Measurements from ENCODE around the gene CDK16.

Gene CDK16

DNA sequence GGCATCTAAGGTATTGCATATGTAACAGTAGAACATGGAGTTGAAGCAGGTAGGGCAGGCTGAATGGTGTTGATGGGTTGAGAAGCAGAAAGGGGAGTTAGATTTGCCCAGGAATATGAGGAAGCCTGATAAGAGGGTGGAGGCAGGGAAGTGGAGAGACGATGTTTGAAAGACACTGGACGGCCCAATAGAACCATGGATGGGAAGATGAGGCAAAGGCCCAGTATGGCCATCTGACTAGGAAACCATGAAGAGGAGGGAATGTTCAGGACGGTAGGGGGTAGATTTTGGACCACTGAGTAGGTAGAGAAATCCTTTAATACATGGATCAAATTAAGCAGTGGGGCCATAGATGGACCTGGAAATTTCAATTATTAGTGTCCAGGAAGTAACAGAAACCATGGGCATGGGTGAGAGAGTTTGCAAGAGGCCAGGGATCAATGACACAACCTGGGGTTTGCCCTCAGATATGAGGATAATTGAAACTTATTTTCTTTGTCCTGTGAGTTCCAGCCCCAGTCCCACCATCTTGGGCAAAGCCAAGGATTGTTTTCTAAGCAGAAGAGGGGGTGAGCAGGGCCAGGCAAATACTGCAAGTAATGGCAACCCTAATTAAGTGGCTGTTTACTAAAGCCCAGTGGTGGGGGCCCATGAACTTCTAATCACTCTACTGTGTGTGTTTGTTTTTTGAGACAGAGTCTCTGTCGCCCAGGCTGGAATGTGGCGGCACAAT lies 11.8 kb downstream of the CDK16 start:
- ATAC-seq, result no peak
- no peak for TF ChIP-seq BACH2 (CRISPR knock-in tag; IDR thresholded peaks at IDR 0.05; ENCODE audit: borderline replicate concordance)
- no peak for TF ChIP-seq ZNF8 (CRISPR knock-in tag; IDR thresholded peaks at IDR 0.05)
- TF ChIP-seq CSDC2 (CRISPR knock-in tag; IDR thresholded peaks at IDR 0.05), result no peak
- no peak for TF ChIP-seq GLIS3 (CRISPR knock-in tag; IDR thresholded peaks at IDR 0.05)
- TF ChIP-seq PPARA (CRISPR knock-in tag; IDR thresholded peaks at IDR 0.05; ENCODE audit: borderline replicate concordance), result no peak
- TF ChIP-seq TOX (CRISPR knock-in tag; IDR thresholded peaks at IDR 0.05; ENCODE audit: borderline replicate concordance), result no peak
- no peak for TF ChIP-seq ARNTL (CRISPR knock-in tag; IDR thresholded peaks at IDR 0.05; ENCODE audit: borderline replicate concordance, low read depth)
- no peak for TF ChIP-seq ZC3H10 (CRISPR knock-in tag; IDR thresholded peaks at IDR 0.05)
- TF ChIP-seq, protein P1, sequence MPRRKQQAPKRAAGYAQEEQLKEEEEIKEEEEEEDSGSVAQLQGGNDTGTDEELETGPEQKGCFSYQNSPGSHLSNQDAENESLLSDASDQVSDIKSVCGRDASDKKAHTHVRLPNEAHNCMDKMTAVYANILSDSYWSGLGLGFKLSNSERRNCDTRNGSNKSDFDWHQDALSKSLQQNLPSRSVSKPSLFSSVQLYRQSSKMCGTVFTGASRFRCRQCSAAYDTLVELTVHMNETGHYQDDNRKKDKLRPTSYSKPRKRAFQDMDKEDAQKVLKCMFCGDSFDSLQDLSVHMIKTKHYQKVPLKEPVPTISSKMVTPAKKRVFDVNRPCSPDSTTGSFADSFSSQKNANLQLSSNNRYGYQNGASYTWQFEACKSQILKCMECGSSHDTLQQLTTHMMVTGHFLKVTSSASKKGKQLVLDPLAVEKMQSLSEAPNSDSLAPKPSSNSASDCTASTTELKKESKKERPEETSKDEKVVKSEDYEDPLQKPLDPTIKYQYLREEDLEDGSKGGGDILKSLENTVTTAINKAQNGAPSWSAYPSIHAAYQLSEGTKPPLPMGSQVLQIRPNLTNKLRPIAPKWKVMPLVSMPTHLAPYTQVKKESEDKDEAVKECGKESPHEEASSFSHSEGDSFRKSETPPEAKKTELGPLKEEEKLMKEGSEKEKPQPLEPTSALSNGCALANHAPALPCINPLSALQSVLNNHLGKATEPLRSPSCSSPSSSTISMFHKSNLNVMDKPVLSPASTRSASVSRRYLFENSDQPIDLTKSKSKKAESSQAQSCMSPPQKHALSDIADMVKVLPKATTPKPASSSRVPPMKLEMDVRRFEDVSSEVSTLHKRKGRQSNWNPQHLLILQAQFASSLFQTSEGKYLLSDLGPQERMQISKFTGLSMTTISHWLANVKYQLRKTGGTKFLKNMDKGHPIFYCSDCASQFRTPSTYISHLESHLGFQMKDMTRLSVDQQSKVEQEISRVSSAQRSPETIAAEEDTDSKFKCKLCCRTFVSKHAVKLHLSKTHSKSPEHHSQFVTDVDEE (CRISPR knock-in tag; IDR thresholded peaks at IDR 0.05), result no peak

DNA sequence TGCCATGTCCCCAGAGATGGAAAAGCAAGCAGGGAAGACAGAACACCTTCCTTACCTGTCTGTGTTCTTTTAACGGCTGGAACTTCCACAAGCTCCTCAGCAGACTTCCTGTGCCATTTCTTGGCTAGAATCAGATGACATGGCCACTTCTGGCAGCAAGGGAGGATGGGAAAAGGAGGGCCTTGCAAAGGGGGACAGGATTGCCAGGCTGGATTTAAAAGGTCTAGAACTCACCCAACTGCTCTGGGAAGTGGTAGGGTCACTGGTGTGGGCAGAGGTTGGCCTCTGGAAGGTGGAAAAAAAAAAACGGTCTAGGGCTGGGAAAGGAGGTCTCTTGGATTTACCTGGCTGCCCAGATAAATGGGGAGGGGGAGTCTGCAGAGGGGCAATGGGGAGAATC lies 12.7 kb downstream of the CDK16 start:
- no peak for ATAC-seq
- no peak for TF ChIP-seq RARB (CRISPR knock-in tag; IDR thresholded peaks at IDR 0.05)
- TF ChIP-seq ARNTL (CRISPR knock-in tag; IDR thresholded peaks at IDR 0.05; ENCODE audit: borderline replicate concordance, low read depth), result no peak
- TF ChIP-seq OSR1 (CRISPR knock-in tag; IDR thresholded peaks at IDR 0.05), result no peak
- TF ChIP-seq, protein P2, sequence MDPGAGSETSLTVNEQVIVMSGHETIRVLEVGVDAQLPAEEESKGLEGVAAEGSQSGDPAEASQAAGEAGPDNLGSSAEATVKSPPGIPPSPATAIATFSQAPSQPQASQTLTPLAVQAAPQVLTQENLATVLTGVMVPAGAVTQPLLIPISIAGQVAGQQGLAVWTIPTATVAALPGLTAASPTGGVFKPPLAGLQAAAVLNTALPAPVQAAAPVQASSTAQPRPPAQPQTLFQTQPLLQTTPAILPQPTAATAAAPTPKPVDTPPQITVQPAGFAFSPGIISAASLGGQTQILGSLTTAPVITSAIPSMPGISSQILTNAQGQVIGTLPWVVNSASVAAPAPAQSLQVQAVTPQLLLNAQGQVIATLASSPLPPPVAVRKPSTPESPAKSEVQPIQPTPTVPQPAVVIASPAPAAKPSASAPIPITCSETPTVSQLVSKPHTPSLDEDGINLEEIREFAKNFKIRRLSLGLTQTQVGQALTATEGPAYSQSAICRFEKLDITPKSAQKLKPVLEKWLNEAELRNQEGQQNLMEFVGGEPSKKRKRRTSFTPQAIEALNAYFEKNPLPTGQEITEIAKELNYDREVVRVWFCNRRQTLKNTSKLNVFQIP (CRISPR knock-in tag; IDR thresholded peaks at IDR 0.05; ENCODE audit: borderline replicate concordance, low read depth), result no peak
- TF ChIP-seq, protein P3, sequence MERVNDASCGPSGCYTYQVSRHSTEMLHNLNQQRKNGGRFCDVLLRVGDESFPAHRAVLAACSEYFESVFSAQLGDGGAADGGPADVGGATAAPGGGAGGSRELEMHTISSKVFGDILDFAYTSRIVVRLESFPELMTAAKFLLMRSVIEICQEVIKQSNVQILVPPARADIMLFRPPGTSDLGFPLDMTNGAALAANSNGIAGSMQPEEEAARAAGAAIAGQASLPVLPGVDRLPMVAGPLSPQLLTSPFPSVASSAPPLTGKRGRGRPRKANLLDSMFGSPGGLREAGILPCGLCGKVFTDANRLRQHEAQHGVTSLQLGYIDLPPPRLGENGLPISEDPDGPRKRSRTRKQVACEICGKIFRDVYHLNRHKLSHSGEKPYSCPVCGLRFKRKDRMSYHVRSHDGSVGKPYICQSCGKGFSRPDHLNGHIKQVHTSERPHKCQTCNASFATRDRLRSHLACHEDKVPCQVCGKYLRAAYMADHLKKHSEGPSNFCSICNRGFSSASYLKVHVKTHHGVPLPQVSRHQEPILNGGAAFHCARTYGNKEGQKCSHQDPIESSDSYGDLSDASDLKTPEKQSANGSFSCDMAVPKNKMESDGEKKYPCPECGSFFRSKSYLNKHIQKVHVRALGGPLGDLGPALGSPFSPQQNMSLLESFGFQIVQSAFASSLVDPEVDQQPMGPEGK (CRISPR knock-in tag; IDR thresholded peaks at IDR 0.05; ENCODE audit: borderline replicate concordance), result no peak
- TF ChIP-seq TOX (CRISPR knock-in tag; IDR thresholded peaks at IDR 0.05; ENCODE audit: borderline replicate concordance), result no peak
- no peak for TF ChIP-seq ZFP3 (CRISPR knock-in tag; IDR thresholded peaks at IDR 0.05)
- no peak for TF ChIP-seq CSDC2 (CRISPR knock-in tag; IDR thresholded peaks at IDR 0.05)
- no peak for TF ChIP-seq ZNF565 (CRISPR knock-in tag; conservative IDR thresholded peaks at IDR 0.05; ENCODE audit: low read depth)
- TF ChIP-seq BACH2 (CRISPR knock-in tag; IDR thresholded peaks at IDR 0.05; ENCODE audit: borderline replicate concordance), result no peak
- no peak for TF ChIP-seq TCF4 (CRISPR knock-in tag; IDR thresholded peaks at IDR 0.05; ENCODE audit: borderline replicate concordance)
- TF ChIP-seq ZFP30 (CRISPR knock-in tag; IDR thresholded peaks at IDR 0.05), result no peak

DNA sequence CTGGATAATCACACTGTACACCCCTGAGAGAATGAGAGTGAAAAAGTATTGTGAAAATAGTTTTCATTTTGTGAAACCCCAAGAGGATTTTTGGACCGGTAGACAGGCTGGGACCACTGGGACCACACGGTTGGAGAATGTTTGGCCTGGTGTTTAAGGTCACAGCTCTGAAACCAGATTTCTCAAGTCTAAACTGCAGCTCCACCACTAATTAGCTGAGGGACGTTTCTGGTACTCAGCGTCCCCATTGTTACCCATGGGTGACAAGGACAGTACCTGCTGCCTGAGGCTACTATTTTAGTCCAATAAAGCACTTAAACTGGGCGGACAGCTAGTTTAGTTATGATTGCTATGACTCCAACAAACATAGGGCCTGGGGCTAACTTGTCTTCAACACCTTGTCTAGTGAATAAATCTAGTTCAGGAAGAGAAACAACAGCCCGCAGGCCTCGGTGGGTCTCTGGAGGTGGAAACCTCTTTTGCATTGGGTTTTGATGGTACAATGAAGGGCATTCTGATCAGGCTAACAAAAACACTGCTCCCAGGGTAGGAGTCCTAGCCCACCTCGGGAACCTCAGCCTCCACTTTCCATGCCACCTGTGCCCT lies 13.8 kb downstream of the CDK16 start:
- ATAC-seq, result no peak
- TF ChIP-seq, protein P4, sequence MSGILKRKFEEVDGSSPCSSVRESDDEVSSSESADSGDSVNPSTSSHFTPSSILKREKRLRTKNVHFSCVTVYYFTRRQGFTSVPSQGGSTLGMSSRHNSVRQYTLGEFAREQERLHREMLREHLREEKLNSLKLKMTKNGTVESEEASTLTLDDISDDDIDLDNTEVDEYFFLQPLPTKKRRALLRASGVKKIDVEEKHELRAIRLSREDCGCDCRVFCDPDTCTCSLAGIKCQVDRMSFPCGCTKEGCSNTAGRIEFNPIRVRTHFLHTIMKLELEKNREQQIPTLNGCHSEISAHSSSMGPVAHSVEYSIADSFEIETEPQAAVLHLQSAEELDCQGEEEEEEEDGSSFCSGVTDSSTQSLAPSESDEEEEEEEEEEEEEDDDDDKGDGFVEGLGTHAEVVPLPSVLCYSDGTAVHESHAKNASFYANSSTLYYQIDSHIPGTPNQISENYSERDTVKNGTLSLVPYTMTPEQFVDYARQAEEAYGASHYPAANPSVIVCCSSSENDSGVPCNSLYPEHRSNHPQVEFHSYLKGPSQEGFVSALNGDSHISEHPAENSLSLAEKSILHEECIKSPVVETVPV (CRISPR knock-in tag; IDR thresholded peaks at IDR 0.05), result no peak
- TF ChIP-seq, protein P3 (CRISPR knock-in tag; IDR thresholded peaks at IDR 0.05; ENCODE audit: borderline replicate concordance), result no peak
- TF ChIP-seq ARNTL (CRISPR knock-in tag; IDR thresholded peaks at IDR 0.05; ENCODE audit: borderline replicate concordance, low read depth), result no peak

All from SK-N-SH treated with all-trans-retinoic acid at 6 μM for 48 hours (cell line).